HG03060 (cell line): ENCODE measurements around the gene DPP6.

Experiments used
- ATAC-seq: cut with Tn5 transposase; IDR thresholded peaks from one replicate; pipeline ENCODE4 v1.9.1; 2021; ENCODE audit warnings: low read depth, moderate number of reproducible peaks; ENCODE audit not compliant: unreplicated experiment

The DPP6 gene

DNA sequence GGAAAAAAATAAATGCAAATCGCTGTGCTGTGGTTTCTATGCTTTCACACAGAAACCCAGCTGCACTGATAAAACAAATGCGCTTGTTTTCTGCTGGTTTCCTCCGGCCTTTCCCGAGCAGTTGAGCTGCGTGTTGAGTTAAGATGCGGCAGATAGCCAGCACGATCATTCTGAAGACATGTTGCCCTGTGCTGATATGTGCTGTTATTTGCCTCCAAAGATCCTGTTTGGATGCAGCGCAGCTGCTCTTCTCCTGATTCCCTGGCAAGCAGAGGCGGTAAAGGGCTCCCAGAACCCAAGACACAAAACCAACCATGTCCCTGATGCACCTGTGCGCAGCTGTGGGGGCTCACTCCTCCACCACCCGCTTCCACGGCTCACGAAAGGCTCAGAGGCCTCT is 725.3 kb downstream of the DPP6 start:
- ATAC-seq: no peak

DNA sequence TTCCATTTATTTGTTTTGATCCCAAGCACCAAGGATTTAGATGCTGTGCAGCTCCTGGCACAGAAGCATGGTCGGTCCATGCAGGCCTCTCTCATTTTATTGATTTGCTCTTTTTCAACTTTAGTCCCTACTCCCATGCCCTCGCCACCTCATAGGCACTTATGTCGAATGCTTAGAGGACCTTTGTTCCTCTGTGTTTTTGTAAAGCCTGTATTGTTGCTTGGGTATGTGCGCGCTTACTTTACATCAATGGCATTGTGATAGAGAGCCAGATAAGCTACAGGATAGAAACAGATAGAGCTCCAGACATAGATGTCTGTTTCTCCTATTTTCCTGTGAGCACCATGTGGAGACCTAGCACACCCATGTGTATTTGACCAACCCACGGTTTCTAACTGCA is 725.7 kb downstream of the DPP6 start:
- no peak for ATAC-seq

DNA sequence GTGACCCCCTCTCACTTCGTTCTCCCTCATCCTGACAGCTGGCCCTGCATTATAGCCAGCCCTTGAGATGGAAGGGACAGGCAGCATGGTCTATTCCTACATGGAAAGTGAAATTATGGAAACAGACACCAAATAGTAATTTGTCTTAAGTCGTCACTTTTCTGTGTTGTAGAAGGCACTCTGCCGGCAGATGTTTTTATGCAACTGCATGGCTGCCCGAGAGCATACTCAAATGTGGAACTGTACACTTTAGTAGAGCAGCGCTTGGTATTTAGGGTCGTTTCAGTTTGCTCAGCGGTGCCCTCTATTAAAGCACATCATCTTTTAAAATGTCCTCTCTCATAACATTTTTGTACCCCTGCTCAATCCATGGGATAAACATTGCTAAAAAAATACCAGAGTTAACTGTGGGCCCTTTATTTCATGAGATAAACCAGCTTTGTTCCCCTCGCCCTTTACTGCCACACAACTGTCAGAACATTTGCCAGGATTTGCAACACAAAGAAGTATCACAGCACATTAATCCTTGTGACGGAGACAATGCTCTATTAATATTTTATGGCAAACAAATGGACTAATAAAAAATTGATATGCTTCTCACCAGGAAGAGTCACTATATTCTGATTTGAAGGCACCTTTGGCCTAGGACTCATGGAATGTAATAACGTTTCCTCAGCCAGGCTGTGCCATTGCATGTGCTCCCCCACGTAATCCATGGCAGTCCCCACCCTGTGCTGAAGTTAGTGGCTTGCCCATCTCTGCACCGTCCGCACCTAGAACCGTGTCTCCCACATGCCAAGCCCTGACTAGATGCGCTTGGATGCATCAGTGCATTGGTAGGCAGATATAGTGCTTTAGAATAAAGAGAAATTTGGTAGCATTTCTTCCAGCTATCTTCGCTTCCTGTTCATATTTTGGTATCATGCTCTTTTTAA is 729.4 kb downstream of the DPP6 start:
- no peak for ATAC-seq

DNA sequence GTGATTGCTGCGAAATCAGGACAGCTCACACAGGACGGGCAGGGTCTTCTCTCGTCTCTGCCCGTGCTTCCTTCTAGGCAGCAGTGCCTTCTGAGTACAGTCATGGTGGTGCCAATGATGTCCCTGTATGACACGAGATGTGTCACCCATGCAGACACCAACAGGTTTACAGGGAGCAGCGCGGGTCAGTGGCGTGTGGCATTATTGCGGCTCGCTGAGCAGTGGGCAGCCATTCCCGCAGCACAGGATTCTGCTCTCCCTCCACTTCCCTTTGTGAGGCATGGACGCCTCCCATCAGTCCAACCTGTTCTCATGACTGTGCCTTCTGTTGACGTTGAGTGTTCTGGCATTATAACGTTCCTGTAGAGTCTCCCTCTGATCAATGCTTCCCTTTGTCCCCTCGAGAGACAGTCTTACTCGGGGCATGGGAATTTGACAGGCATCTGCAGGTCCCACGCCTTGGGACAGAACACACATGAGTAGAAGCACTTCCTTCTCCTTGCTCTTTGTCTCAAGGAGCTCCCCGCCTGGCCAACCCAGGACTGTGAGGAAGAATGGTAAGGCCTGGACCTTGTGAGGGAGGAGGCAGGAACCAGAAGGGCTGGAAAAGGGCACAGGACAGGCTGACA is 731.2 kb downstream of the DPP6 start:
- no peak for ATAC-seq

DNA sequence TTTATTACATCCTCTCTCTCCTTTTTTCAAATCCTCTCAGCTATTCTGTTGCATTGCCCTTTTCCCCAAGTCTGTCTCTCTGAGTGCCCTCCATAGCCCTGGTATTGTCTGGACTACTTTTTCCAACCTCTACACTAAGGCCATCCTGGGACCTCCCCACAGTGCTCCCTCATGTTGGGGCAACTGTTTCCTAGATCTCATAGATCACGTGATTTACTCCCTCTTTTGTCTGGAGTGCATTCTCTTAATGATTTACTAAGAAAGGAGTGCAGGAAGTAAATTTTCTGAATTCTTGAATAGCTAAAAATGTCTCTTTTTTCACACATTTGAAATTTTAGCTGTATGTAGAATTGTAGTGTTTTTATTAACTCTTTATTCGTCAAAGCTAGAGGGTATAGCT is 733.7 kb downstream of the DPP6 start:
- no peak for ATAC-seq

DNA sequence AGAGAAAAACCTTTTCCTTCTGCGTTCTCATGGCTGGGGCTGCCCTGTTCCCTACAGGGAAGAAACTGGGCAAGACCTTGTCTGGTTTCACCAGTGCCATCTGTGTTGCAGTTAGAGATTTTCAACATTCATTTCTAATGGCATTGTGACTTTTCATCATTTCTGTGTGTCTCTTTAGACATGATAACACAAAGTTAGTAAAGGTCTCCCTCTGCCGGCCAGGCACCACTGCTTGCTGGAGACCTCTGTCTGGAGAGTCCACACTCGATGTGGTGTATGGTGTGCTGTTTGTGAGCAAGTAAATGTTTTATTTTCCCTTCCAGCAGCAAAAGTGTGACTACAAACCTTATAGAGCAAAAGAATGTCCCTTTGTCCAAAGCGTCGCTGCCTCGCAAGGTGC is 737.2 kb downstream of the DPP6 start:
- no peak for ATAC-seq

DNA sequence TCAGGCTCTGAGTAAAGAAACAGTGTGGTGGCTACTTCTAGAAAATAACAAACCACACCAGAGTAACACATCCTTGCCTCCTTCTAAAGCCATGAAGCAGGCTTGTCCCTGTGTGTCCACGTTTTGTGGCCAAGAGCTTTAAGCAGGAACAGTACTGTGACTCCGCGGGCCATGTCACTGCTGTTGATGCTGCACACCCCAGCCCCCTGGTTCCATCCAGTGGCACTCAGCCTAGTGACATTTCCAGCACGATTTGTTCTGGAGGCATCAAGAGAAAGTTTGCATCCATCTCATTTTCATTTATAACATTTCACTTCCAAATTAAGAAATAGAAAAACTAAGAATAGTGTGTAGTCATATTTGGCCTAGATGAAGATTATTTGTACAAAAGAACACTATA is 739.4 kb downstream of the DPP6 start:
- ATAC-seq: no peak

DNA sequence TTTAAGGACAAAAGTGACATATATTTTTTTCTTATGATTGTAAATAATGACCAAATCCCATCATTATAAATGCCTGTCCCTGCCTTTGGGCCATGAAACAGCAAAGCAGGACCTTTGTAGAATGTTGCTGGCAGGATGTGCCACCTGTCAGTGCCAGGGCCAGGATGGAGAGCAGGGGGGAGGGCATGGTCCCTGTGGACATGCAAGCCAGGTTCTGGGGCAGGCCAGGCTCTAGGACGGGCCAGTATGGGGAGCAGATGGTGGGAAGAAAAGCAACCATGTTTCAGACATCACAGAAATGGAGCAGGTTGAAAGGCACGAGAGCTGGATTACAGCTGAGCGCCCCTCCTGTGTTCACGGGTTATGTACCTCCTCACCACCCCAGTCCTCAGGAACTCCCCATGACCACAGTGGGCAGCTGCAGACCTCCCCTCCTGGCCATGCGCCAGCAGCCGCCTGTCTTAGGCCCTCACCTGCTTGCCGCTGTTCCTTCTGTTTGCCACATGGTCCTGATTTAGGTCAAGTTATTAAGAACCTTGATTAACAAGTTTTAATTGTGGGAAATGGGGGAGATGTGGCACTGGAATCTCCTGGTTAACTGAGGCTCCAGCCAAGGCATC is 740.3 kb downstream of the DPP6 start:
- no peak for ATAC-seq

DNA sequence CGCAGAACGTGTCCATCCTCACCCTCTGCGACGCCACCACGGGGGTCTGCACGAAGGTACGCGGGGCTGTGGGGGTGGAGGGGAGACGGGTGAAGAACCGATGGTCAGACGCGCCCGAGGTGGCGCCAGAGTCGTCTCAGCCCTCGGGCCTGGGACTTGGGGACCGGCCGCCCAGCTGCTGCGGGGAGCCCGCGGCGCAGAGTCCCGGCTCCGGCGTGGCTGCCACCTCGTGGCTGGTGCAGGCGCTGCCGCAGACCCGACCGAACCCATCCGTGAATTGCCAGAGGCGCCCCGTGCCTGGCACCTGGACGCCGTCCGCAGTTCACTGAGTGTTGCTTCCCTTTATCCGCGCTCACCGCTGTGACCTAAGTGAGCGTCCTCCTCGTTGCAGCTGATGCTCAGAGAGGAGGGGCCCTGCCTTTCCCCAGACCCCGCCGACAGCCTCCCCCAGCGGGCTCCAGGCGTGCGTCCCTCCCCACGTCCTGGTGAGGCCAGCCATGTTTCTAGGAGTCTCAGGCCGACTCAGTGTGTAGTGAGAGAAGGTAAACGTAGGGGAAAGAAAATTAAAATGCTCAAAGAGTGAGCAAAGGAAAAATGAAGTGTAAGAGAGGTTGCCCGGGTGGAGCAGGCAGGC is 742.1 kb downstream of the DPP6 start:
- ATAC-seq: no peak

DNA sequence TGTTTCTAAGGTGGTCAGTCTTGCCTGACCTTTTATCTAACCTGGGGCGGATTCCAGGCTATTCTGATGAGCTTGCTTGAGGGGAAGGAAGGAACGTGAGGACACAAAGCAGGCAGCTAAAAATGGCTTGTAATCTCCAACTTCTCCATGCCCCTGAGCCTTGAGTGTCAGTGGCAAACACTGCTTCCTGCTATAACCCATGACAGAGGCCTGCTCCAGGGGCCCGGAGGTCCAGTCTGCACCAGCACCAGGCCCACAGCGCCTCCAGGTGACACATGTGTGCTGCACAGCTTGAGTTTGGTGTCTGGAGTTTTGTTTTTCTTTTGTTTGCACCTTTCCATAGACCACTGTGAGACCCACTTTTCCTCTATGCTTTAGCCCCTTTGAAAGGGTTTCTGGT is 742.8 kb downstream of the DPP6 start:
- ATAC-seq: no peak

DNA sequence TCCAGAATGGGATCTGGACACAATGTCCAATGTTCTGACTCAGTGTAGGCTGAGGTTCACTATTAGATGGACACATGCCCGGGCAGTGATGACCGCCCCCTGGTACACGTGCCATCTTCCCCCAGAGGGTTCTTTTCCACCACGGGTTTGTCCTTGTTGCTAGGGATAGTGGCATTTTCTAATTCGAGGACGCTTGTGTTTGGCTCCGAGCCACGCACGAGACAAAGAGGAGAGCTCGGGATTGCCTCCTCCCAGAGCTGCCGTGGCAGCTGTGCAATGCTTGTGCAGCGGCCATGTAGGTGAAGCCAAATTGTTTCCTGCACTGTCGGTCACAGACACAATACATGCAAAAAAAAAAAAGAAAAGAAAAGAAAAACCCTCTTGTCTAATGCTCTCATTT is 743.2 kb downstream of the DPP6 start:
- no peak for ATAC-seq

DNA sequence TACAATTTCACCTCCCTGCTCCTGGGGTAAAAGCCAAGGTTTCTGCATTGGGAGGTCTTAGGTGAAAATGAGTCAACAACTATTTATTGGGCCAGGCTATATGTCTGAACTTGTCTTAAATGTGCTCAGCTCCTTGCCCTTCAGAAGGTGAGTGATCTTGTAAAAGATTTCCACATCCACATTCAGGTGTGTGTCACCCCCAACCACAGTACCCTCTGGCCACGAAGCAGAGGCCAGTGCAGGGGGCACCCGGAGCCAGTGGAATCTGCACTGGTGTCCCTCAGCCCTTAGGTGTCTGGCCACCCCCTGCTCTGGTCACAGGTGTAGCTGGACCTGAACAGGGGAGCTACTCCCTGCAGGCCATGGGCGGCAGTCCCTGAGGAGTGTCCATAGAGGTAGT is 752.3 kb downstream of the DPP6 start:
- ATAC-seq: no peak

DNA sequence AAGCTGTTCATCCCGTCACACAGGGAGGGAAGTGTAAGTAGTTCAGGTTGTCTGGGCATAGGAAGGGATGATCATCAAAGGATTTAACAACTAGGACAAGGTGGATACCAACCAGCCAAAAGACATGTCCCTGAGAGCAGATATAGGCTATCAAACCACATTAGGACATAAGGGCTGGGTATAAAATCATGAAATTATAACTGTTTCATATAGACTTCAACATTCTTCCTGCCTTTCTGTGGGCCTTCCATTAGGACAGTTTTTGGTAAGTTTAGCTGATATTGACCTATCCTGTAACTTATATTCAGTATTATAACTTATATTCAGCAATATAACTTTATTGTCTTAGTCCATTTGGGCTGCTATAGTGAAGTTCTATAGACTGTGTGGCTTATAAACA is 759.8 kb downstream of the DPP6 start:
- no peak for ATAC-seq

DNA sequence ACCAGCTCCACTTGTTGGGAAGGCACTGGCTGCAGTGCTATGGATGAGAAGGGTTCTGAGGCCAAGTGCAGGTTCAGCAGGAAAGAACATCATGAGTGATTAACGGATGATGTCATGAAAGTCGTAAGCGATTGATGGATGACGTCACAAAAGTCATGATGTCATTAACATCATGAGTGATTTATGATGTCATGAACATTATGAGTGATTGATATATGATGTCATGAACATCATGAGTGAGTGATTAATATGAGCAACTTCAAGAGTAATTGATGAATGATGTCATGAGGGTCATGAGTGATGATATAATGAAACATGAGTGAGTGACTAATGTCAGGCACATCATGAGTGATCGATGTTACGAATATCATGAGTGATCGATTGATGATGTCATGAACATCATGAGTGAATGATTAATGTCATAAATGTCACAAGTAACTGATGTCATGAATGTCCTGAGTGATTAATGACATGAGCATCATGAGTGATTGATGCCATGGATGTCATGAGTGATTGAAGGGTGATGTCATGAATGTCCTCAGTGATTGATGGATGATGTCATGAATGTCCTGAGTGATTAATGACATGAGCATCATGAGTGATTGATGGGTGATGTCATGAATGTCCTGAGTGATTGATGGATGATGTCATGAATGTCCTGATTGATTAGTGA is 765.2 kb downstream of the DPP6 start:
- ATAC-seq: no peak

DNA sequence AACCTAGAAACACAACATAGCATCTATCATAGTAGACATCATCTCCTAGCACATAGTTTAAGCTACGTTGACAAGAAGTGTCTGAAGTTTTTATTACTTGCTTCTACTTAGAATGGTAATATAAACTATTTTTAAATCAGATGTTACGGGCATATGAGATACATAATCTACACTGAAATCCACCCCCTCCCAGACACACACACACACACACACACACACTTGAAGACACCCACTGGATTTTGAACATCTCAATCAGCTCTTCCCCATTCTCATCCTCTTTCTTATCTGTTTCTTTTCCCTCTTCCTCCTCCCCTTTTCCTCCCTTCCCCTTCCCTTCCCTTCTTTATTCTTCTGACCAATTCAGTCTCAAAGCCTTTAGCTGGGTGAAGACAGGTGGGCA is 774.8 kb downstream of the DPP6 start:
- no peak for ATAC-seq

DNA sequence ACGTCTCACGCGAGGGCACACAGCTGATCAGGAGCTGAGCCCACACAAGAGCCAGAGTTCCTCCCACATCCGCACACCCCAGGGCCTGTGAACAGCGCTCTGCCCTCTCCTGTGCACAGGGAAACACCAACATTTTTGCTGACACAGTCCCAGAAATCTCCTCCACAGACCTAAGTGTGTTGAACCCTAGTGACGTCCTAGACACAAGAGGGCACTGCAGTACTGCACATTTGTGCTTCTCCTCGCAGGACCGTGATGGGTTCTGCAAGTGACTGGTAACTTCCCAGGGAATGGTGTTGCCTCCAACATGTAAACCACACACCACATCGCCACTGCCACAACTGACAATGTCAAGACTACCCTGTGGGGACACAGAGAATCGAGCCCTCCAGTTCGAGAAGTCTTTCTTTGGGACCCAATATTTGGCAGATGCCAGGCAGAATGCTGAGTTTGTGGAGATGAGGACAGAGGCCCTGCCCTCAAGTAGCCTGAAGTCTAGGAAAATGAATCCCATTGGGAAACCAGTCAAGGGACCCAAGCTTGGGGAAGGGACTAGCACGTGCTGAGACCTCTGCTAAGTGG is 780.5 kb downstream of the DPP6 start:
- no peak for ATAC-seq

DNA sequence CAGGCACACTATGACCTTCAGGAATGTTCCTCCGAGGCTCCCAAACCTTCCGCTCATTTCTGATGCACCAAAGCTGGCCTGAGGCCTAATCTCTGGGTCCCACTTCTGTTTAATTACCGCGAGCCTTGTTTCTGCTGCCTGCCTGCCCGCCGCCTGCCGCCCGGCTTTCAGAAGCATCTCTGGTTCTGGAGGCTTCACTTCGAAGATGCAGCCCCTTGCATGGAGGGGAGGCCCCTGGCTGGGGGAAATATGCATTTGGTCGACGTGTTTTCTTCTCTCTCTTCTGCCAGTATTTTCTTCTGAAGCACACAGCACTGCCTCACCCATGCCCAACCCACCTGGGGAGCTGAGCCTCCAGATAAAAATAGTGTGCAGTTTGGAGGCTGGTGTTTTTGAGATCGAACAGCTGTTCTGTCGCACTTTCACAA is 783.8 kb downstream of the DPP6 start:
- ATAC-seq: no peak

DNA sequence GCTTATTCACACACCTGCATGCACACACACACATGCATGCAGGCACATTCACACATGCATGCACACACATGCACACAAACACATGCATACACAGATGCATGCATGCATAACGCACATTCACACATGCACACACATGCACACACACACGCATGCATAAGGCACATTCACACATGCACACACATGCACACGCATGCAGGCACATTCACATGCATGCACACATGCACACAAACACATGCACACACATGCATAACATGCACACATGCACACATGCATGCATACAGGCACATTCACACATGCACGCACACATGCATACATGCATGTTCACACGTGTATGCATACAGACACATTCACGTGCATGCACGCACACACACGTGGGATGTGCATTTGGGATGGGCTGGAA is 784.9 kb downstream of the DPP6 start:
- no peak for ATAC-seq

DNA sequence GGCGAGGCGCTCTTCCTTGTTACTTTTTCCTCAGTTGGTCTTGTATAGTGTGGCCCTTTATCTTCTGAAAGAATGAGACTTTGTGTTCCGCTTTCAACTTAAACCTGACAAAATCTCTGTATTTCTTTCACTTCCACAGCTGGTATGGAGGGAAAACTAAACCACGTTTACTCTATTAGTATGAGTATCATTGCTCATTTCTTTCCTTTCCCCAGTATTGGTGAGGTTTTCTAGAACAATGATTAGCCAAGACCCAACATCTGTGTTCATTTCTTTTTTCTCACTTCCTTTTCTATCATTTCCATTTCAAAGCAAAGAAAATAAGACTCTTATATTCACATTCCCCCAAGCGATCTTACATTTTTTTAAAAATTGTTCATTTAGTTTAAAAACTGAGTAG is 785.4 kb downstream of the DPP6 start:
- peak; percentile 97 for ATAC-seq

DNA sequence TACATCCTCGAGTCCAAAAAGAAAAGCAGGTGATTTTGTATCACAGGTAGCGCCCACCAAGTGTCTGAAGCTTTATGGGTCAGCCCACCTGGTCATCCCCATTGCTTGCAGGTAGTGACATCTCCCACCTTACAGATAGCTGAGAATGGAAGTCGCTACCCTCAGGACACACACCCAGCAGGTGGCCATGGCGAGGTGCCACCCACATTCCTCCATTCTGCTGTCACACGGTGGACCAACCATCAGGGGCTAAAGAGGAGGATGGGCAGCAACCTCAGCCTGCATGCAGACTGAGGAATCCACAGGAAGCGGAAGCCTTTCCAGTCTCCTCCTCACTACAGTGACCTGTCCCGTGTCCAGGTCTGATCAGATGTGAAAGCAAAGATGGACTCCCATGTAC is 787.9 kb downstream of the DPP6 start:
- no peak for ATAC-seq
